ENCODE data around the gene HOXA6. TPM values are rescaled to one million over a fixed set of nuclear protein-coding genes. Genes with fewer than 3 reads are reported as not detected.

HOXA6 gene
- total and polyA plus RNA-seq, 10 of the 15 experiments (the other 5 are each of a cell fraction or from before 2014, with no cell fraction given): 0.08 TPM; not detected in 9

DNA sequence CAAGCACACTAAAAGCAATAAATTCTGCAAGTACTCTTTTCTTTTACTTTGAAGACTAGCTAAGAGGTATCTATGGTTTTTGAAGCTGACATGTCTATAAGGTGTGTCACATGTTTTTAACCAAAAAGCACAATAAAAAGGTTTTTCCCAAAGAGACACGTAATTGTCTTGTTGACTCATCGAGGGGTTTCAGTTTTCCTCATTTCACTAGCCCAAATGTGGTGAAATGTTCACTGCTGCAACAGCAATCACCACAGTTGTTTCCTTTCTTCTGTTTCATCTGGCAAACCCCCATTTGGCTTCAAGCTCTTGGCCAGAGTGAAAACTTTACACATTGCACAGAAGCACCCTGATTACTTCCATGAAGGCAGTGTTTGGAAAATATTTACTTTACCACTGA is 13.2 kb downstream of the HOXA6 start:
- no peaks in the 10 kb centered on the region for H3K36me3 ChIP-seq (ENCODE audit: control insufficient read depth in 2 of 2, insufficient read depth in 2 of 2, low read length in 1 of 2)
- SMC1A ChIA-PET (ENCODE audit: uncharacterized antibody, unreplicated experiment): interaction anchor here (0.7 to 2.2 kb wide), 7 partner anchors 12 to 440 kb away, joined by 3 to 7 read pairs (median 4); no protein-coding TSS in a partner anchor
- H2AFZ ChIP-seq (ENCODE audit: control insufficient read depth, low read depth, low read length): no peak overlapping the region
- RAD21 ChIA-PET (ENCODE audit: unreplicated experiment): interaction anchor here (1.1 to 2.0 kb wide), 5 partner anchors 15 to 196 kb away, joined by 3 to 7 read pairs (median 5); partner anchors contain the start of gene HOXA1
- no peaks in the 10 kb centered on the region for H3K79me2 ChIP-seq (ENCODE audit: control insufficient read depth, insufficient read depth, low read length)
- no peak overlapping the region for H3K27ac ChIP-seq (ENCODE audit: control insufficient read depth, insufficient read depth)
- H3K4me1 ChIP-seq (ENCODE audit: control insufficient read depth, insufficient read depth, low read length): no peaks in the 10 kb centered on the region; the same call in 1 of the 2 replicates
- 0% methylated on average over 2 of the region's 2 CpGs for WGBS (ENCODE audit: insufficient coverage, insufficient replicate concordance, low lambda C conversion rate, missing lambda C conversion rate)
- H3K4me2 ChIP-seq (ENCODE audit: control insufficient read depth, insufficient read depth): no peak overlapping the region
- H4K20me1 ChIP-seq (ENCODE audit: control insufficient read depth, insufficient read depth): no peaks in the 10 kb centered on the region
- no peak overlapping the region for H3K4me3 ChIP-seq
- in situ Hi-C loops (cut with MboI): no loop called here
- intact Hi-C loops (cut with micrococcal nuclease; ENCODE audit: unreplicated experiment): no loop called here
- POLR2A ChIA-PET: no interaction called here
- CTCF ChIA-PET: interaction anchor here (0.7 to 1.4 kb wide), 6 partner anchors 12 to 280 kb away, joined by 3 to 4 read pairs (median 3); no protein-coding TSS in a partner anchor
- ATAC-seq: peak; percentile 85
- FAIRE-seq: peak; percentile 7
- BruUV-seq (replicated peaks): no TSS peak
- no peak overlapping the region for H3K9ac ChIP-seq (ENCODE audit: control insufficient read depth, insufficient read depth, low read length)
- DNase-seq (ENCODE audit: low read depth, low spot score): peak; percentile 19
- H3K27me3 ChIP-seq (replicated peaks in 1 of 2; ENCODE audit: control insufficient read depth in 2 of 2, insufficient read depth in 2 of 2, low read length in 1 of 2): peaks cover 0 to 7% of the 10 kb centered on the region in 2 experiments; a peak in 1 of 4 replicates
- H3K9me3 ChIP-seq (replicated peaks; ENCODE audit: control insufficient read depth, insufficient read depth, low read length): no peaks in the 10 kb centered on the region; the same call in 2 of the 3 replicates
- TF ChIP-seq PAX5 (IDR thresholded peaks at IDR 0.05; ENCODE audit: borderline replicate concordance, low read depth, low read length) (0 out of 2 replicates have a peak, but pooled peaks have one; percentile 31), ZNF622 (IDR thresholded peaks at IDR 0.05) (no peak), CBX5 (IDR thresholded peaks at IDR 0.05; ENCODE audit: low read depth) (0 out of 2 replicates have a peak, but pooled peaks have one; percentile 33), NFYA (IDR thresholded peaks at IDR 0.05; ENCODE audit: borderline replicate concordance, low read depth, low read length) (no peak), CBFB (IDR thresholded peaks at IDR 0.05; ENCODE audit: low read depth) (no peak), SMAD1 (IDR thresholded peaks at IDR 0.05; ENCODE audit: low read depth, partially characterized antibody) (no peak), BHLHE40 (IDR thresholded peaks at IDR 0.05; ENCODE audit: borderline replicate concordance in 1 of 2, low read depth in 2 of 2, low read length in 1 of 2) (peak in 1 of 2 experiments; percentile 15; a peak in 1 of 4 replicates), STAT1 (conservative IDR thresholded peaks at IDR 0.05) (no peak), GABPA (IDR thresholded peaks at IDR 0.05; ENCODE audit: low read depth) (no peak), NFIC (IDR thresholded peaks at IDR 0.05; ENCODE audit: low read depth, low read length) (peak; percentile 60; the same call in 1 of the 2 replicates), CREM (IDR thresholded peaks at IDR 0.05; ENCODE audit: low read depth) (peak; percentile 56; the same call in 1 of the 2 replicates)
- TF ChIP-seq, protein P1, sequence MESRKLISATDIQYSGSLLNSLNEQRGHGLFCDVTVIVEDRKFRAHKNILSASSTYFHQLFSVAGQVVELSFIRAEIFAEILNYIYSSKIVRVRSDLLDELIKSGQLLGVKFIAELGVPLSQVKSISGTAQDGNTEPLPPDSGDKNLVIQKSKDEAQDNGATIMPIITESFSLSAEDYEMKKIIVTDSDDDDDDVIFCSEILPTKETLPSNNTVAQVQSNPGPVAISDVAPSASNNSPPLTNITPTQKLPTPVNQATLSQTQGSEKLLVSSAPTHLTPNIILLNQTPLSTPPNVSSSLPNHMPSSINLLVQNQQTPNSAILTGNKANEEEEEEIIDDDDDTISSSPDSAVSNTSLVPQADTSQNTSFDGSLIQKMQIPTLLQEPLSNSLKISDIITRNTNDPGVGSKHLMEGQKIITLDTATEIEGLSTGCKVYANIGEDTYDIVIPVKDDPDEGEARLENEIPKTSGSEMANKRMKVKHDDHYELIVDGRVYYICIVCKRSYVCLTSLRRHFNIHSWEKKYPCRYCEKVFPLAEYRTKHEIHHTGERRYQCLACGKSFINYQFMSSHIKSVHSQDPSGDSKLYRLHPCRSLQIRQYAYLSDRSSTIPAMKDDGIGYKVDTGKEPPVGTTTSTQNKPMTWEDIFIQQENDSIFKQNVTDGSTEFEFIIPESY (IDR thresholded peaks at IDR 0.05): no peak
- TF ChIP-seq, protein P2, sequence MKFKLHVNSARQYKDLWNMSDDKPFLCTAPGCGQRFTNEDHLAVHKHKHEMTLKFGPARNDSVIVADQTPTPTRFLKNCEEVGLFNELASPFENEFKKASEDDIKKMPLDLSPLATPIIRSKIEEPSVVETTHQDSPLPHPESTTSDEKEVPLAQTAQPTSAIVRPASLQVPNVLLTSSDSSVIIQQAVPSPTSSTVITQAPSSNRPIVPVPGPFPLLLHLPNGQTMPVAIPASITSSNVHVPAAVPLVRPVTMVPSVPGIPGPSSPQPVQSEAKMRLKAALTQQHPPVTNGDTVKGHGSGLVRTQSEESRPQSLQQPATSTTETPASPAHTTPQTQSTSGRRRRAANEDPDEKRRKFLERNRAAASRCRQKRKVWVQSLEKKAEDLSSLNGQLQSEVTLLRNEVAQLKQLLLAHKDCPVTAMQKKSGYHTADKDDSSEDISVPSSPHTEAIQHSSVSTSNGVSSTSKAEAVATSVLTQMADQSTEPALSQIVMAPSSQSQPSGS (IDR thresholded peaks at IDR 0.05; ENCODE audit: low read length): peak; percentile 53; the same call in 1 of the 2 replicates
- TF ChIP-seq, protein P3, sequence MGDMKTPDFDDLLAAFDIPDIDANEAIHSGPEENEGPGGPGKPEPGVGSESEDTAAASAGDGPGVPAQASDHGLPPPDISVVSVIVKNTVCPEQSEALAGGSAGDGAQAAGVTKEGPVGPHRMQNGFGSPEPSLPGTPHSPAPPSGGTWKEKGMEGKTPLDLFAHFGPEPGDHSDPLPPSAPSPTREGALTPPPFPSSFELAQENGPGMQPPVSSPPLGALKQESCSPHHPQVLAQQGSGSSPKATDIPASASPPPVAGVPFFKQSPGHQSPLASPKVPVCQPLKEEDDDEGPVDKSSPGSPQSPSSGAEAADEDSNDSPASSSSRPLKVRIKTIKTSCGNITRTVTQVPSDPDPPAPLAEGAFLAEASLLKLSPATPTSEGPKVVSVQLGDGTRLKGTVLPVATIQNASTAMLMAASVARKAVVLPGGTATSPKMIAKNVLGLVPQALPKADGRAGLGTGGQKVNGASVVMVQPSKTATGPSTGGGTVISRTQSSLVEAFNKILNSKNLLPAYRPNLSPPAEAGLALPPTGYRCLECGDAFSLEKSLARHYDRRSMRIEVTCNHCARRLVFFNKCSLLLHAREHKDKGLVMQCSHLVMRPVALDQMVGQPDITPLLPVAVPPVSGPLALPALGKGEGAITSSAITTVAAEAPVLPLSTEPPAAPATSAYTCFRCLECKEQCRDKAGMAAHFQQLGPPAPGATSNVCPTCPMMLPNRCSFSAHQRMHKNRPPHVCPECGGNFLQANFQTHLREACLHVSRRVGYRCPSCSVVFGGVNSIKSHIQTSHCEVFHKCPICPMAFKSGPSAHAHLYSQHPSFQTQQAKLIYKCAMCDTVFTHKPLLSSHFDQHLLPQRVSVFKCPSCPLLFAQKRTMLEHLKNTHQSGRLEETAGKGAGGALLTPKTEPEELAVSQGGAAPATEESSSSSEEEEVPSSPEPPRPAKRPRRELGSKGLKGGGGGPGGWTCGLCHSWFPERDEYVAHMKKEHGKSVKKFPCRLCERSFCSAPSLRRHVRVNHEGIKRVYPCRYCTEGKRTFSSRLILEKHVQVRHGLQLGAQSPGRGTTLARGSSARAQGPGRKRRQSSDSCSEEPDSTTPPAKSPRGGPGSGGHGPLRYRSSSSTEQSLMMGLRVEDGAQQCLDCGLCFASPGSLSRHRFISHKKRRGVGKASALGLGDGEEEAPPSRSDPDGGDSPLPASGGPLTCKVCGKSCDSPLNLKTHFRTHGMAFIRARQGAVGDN (IDR thresholded peaks at IDR 0.05): no peak
- TF ChIP-seq, protein P4, sequence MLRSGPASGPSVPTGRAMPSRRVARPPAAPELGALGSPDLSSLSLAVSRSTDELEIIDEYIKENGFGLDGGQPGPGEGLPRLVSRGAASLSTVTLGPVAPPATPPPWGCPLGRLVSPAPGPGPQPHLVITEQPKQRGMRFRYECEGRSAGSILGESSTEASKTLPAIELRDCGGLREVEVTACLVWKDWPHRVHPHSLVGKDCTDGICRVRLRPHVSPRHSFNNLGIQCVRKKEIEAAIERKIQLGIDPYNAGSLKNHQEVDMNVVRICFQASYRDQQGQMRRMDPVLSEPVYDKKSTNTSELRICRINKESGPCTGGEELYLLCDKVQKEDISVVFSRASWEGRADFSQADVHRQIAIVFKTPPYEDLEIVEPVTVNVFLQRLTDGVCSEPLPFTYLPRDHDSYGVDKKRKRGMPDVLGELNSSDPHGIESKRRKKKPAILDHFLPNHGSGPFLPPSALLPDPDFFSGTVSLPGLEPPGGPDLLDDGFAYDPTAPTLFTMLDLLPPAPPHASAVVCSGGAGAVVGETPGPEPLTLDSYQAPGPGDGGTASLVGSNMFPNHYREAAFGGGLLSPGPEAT (IDR thresholded peaks at IDR 0.05; ENCODE audit: low read depth): peak; percentile 54; the same call in 1 of the 2 replicates

Data from GM12878 (cell line).